Left lung (tissue), 10 donors: ENCODE results near the gene CRYGD. TPM values are rescaled to one million over a fixed set of nuclear protein-coding genes. Genes with fewer than 3 reads are reported as not detected.
A peak's percentile ranks its signal among the peaks of the same experiment; 100 is the strongest.

Source experiments
- ATAC-seq: fragments of 200-7000 bp; cut with Tn5 transposase; one replicate; pipeline ENCODE4 v1.9.1; 2020; ENCODE audit warnings: moderate library complexity
- DNase-seq, 4 donors: peaks; one replicate each; pipeline ENCODE4 v3.0.0-alpha.2; 2013 to 2020
- H3K27ac ChIP-seq, 2 donors: fragments of 200-600 bp; sonication (generic) in 1 of 2; one replicate each; pipeline versions ENCODE4 v1.5.0 to v1.8.0; 2020 to 2021
- H3K27me3 ChIP-seq, 2 donors: fragments of 200-600 bp; sonication (generic) in 1 of 2; one replicate each; pipeline versions ENCODE4 v1.5.0 to v1.8.0; 2020 to 2021
- H3K36me3 ChIP-seq, 2 donors: fragments of 200-600 bp; sonication (generic) in 1 of 2; one replicate each; pipeline versions ENCODE4 v1.5.0 to v1.8.0; 2020 to 2021
- H3K4me1 ChIP-seq, 2 donors: fragments of 200-600 bp; one replicate each; pipeline ENCODE4 v1.8.0; 2021
- H3K4me3 ChIP-seq, 2 donors: fragments of 200-600 bp; sonication (generic) in 1 of 2; one replicate each; pipeline versions ENCODE4 v1.5.0 to v1.8.0; 2020 to 2021; ENCODE audit warnings: mild to moderate bottlenecking in 1 of 2
- H3K9me3 ChIP-seq, 2 donors: fragments of 200-600 bp; sonication (generic) in 1 of 2; one replicate each; pipeline versions ENCODE4 v1.5.0 to v1.8.0; 2020 to 2021
- intact Hi-C, 2 donors: fragments of 100-400 bp; cut with DNase I; formaldehyde crosslinking; loops; one replicate each; pipeline versions ENCODE4 v1.11.2 to v1.14.2; 2022
- polyA plus RNA-seq, 6 donors: library from polyadenylated mRNA; unstranded; fragments of 120-200 nt; gene quantifications; one replicate each; pipeline ENCODE4 v1.2.1, GENCODE V29; 2013; ENCODE audit not compliant: insufficient read length in 6 of 6
- total RNA-seq, 2 donors: library from RNA; stranded (reverse); fragmentation: NEBNext Ultra II Directional; extraction: Animal tissue kit (Norgen Biotek cat#: 25700); gene quantifications; one replicate each; pipeline ENCODE4 v1.2.1, GENCODE V29; 2021
- TF ChIP-seq, protein P1 (sequence below), 2 donors: fragments of 200-600 bp; sonication (generic) in 1 of 2; IDR thresholded peaks; one replicate each; pipeline versions ENCODE4 v1.5.0 to v1.8.0; 2021; ENCODE audit warnings: antibody characterized with exemption in 2 of 2
- donor health status: DM: no; HTN: yes; CAD: no.
- donor health status: DM: no; HTN: no; CAD: no.

CRYGD gene
- total and polyA plus RNA-seq, 8 donors = 0.24 TPM; not detected in 7

DNA sequence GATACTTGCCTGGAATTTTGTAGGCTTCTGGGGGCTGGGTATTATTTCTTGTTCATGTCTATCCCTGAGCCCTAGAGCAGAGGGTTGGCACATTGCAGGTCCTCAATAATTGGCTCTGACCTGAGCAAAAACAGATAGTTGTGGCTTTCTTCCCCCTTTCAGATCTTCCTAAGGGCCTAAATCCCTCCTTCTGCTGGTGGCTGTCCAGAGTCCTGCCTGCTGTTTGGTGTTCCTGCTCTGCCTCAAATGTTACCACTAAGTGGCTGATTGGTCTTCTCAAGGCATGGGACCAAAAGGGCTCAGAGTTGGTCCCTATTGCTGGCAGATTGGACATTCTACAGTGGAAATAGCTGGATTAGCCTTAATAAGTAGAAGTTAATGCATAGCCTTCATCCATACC, 22.7 kb upstream of the CRYGD start:
- intact Hi-C loops = no loop called here
- Histone ChIP-seq H3K4me3 (no peak overlapping the region), H3K36me3 (no peaks in the 10 kb centered on the region), H3K9me3 (peaks cover 0 to 10% of the 10 kb centered on the region in 2 donors), H3K27ac (no peak overlapping the region), H3K4me1 (no peaks in the 10 kb centered on the region), H3K27me3 (no peaks in the 10 kb centered on the region)
- DNase-seq (no peak), ATAC-seq (no peak)
- TF ChIP-seq, protein P1, sequence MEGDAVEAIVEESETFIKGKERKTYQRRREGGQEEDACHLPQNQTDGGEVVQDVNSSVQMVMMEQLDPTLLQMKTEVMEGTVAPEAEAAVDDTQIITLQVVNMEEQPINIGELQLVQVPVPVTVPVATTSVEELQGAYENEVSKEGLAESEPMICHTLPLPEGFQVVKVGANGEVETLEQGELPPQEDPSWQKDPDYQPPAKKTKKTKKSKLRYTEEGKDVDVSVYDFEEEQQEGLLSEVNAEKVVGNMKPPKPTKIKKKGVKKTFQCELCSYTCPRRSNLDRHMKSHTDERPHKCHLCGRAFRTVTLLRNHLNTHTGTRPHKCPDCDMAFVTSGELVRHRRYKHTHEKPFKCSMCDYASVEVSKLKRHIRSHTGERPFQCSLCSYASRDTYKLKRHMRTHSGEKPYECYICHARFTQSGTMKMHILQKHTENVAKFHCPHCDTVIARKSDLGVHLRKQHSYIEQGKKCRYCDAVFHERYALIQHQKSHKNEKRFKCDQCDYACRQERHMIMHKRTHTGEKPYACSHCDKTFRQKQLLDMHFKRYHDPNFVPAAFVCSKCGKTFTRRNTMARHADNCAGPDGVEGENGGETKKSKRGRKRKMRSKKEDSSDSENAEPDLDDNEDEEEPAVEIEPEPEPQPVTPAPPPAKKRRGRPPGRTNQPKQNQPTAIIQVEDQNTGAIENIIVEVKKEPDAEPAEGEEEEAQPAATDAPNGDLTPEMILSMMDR (IDR thresholded peaks at IDR 0.05) = no peak

DNA sequence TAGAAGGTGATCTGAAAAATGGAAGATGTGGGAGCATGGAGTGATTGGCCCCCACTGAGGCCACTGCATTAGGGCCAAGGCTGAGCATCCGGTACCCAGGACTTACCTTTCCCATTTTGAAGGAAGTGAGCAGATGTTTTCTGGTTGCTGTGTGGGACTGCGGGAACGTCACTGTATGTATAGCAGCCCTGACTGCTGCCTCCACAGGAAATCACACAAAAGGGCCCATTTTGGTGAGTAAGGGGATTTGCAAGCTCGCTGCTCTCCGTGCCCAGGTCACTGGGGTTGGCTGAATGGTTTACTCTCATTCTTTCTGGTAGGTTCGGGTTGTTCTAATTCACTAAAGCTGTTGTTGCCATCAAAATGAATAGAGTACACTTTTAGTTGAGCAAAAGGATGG, 21.7 kb upstream of the CRYGD start, which contains the start of gene CRYGB:
TSS of gene CRYGB (minus strand) at position 153 of the 400 bp plus-strand sequence. CDS start at position 115, 38 bp downstream.
- H3K36me3 ChIP-seq = no peaks in the 10 kb centered on the region
- no peaks in the 10 kb centered on the region for H3K27me3 ChIP-seq
- no peaks in the 10 kb centered on the region for H3K4me1 ChIP-seq
- ATAC-seq = no peak
- DNase-seq = no peak
- TF ChIP-seq, protein P1 (IDR thresholded peaks at IDR 0.05) = no peak
- no peak within 1 kb of the TSS for H3K27ac ChIP-seq
- peaks cover 0 to under 1% of the 10 kb centered on the region in 2 donors for H3K9me3 ChIP-seq
- no peak within 1 kb of the TSS for H3K4me3 ChIP-seq
- intact Hi-C loops = no loop called here

DNA sequence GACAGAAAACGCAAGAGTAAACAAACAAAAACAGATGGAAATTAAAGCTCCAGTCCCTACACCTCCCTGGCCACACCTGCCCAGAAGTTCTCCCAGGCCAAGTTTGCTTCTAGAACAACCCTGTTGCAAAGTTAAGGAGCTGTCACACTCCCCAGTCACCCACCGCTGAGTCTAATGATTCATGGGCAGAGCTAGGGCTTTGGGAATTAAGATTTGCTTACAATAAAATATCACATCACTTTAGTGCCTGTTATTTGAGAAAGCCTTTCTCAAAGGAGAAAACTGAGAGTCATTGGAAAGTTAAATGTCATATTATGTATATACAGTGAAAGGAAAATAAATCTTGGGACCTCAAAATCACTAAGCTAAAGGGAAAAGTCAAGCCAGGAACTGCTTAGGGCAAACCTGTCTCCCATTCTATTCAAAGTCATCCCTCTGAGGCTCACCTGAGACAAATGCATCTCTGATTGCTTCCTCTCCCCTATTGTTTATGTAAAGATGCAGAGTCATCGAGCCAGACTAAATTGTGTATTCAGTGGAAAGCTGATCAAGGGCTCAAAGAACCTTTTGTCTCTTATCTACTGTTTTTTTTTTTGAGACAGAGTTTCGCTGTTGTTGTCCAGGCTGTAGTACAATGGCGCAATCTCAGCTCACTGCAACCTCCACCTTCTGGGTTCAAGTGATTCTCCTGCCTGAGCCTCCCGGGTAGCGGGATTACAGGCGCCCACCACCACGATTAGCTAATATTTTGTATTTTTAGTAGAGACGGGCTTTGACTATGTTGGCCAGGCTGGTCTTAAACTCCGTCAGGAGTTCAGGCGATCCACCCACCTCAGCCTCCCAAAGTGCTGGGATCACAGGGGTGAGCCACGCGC, 18.8 kb upstream of the CRYGD start:
- intact Hi-C loops = no loop called here
- no peak overlapping the region for H3K27ac ChIP-seq
- no peaks in the 10 kb centered on the region for H3K4me1 ChIP-seq
- no peak overlapping the region for H3K4me3 ChIP-seq
- TF ChIP-seq, protein P1 (IDR thresholded peaks at IDR 0.05) = no peak
- no peak for ATAC-seq
- peaks cover 0 to 4% of the 10 kb centered on the region in 2 donors for H3K9me3 ChIP-seq
- H3K27me3 ChIP-seq = no peaks in the 10 kb centered on the region
- H3K36me3 ChIP-seq = no peaks in the 10 kb centered on the region
- no peak for DNase-seq

DNA sequence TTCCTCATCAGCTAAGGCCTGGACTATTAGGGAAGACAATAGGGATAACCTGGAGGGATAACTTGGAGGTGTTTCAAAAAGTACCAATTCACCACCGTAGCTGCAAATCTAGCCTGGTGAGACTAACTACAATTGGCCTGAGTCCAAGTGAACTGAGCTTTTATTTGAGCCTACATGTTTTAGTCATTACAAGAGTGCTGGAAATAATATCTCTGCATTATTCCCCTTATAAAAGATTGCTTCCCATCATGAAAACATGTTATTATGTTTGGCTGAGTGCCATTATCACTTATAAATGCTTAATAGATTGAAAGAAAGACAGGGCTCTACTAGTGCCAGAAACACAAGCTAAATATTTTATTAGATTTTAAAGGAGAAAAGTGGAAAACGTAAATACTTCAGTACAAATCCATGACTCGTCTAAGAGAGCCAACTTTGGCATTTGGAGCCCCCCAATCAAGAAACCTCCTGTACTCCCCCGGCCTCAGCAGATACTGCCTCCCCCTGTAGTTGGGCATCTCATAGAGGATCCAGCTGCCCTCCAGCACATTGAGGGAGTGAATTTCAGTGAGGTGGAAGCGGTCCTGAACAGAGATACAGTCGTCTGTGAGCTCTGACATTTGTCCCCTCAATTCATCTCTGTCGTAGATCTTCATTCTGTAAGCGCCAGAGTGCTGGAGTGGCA, 18.1 kb upstream of the CRYGD start:
- intact Hi-C loops = no loop called here
- DNase-seq = peak in 1 of 4 donors; percentile 10

More for the DNA sequence above, 18.1 kb upstream of the CRYGD start:
- TF ChIP-seq, protein P1 (IDR thresholded peaks at IDR 0.05) = no peak
- Histone ChIP-seq H3K9me3 (peaks cover 0 to 6% of the 10 kb centered on the region in 2 donors), H3K27me3 (no peaks in the 10 kb centered on the region), H3K4me3 (no peak overlapping the region), H3K27ac (no peak overlapping the region), H3K4me1 (no peaks in the 10 kb centered on the region), H3K36me3 (no peaks in the 10 kb centered on the region)
- no peak for ATAC-seq
